ENCODE data around the gene SLC6A11. TPM values are rescaled to one million over a fixed set of nuclear protein-coding genes. Genes with fewer than 3 reads are reported as not detected.

The SLC6A11 gene
- total RNA-seq, 2 experiments from 2014 or later = not detected

DNA sequence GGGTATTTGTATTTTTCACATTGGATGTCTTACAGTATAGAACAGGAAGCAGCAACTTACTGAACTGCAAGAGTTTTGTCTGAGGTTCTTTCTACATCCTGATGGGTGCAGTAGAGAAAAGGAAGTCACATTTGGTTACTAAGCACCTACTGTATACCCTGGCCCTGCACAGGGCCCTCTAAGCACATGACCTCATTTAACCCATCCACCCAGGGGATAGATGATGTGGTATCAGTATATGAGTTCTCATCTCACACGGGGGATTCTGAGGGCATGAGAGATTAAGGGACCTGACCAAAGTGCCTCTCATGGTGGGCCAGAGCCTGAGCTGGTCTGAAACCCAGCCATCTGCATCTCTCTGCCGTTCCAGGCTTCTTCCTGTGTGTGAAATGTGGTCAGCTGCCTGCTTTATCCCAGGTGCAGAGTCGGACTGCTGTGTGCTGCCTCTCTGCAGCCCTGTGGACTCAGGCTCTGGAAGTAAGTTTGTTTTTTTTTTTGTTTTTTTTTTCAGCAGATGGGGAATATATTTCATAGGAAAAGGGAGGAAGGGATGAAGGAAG, 17.9 kb downstream of the SLC6A11 start:
- Mint-ChIP-seq H3K4me3 (no peak overlapping the region), H3K27ac (no peak overlapping the region), H3K9me3 (no peaks in the 10 kb centered on the region), H3K36me3 (ENCODE audit: low read depth) (no peaks in the 10 kb centered on the region), H3K4me1 (ENCODE audit: low read depth) (no peaks in the 10 kb centered on the region), H3K27me3 (peaks cover 2% of the 10 kb centered on the region)
- POLR2A ChIA-PET = no interaction called here
- DNase-seq (no peak), ATAC-seq (ENCODE audit: poor library complexity) (no peak)
- TF ChIP-seq, protein P1, sequence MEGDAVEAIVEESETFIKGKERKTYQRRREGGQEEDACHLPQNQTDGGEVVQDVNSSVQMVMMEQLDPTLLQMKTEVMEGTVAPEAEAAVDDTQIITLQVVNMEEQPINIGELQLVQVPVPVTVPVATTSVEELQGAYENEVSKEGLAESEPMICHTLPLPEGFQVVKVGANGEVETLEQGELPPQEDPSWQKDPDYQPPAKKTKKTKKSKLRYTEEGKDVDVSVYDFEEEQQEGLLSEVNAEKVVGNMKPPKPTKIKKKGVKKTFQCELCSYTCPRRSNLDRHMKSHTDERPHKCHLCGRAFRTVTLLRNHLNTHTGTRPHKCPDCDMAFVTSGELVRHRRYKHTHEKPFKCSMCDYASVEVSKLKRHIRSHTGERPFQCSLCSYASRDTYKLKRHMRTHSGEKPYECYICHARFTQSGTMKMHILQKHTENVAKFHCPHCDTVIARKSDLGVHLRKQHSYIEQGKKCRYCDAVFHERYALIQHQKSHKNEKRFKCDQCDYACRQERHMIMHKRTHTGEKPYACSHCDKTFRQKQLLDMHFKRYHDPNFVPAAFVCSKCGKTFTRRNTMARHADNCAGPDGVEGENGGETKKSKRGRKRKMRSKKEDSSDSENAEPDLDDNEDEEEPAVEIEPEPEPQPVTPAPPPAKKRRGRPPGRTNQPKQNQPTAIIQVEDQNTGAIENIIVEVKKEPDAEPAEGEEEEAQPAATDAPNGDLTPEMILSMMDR (IDR thresholded peaks at IDR 0.05) = no peak
- H3K9me3 ChIP-seq (ENCODE audit: control insufficient read depth in 1 of 2, insufficient read depth in 1 of 2, low read length in 2 of 2) = no peaks in the 10 kb centered on the region
- no peak overlapping the region for H3K4me3 ChIP-seq (ENCODE audit: low read length)
- no peaks in the 10 kb centered on the region for H3K4me1 ChIP-seq (ENCODE audit: insufficient read depth, low read length)
- H3K27me3 ChIP-seq (ENCODE audit: control insufficient read depth in 1 of 2, insufficient read depth in 2 of 2, low read length in 2 of 2) = peaks cover 0 to 14% of the 10 kb centered on the region in 2 experiments
- CTCF ChIA-PET = no interaction called here
- H3K36me3 ChIP-seq (ENCODE audit: insufficient read depth, low read length) = no peaks in the 10 kb centered on the region
- intact Hi-C loops (cut with DNase I, micrococcal nuclease) = no loop called here
- no peak overlapping the region for H3K27ac ChIP-seq (ENCODE audit: low read depth in 1 of 2, low read length in 2 of 2)

DNA sequence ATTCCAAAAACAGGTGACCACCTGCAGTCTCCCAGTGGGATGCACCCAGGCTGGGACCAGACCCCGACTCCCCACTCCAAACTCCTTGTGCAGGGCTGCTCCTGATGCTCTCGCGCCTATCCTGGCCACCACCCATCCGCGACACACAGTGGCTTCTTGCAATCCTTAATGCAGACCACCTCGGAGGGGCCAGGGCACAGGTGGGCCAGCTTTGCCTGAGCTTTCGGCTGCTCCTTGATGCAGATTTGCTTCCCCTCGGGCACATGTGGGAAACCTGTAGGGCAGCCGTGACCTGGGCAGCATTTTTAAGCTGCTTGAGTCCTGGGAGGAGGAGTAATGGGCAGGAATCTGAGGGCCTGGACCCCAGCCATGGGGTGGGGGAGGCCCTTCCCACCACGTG, 18.9 kb downstream of the SLC6A11 start:
- intact Hi-C loops (cut with DNase I, micrococcal nuclease) = no loop called here
- ATAC-seq (ENCODE audit: poor library complexity) (no peak), DNase-seq (no peak)
- Histone ChIP-seq H3K36me3 (ENCODE audit: insufficient read depth, low read length) (no peaks in the 10 kb centered on the region), H3K4me3 (ENCODE audit: low read length) (no peak overlapping the region), H3K4me1 (ENCODE audit: insufficient read depth, low read length) (no peaks in the 10 kb centered on the region), H3K9me3 (ENCODE audit: control insufficient read depth in 1 of 2, insufficient read depth in 1 of 2, low read length in 2 of 2) (no peaks in the 10 kb centered on the region), H3K27me3 (ENCODE audit: control insufficient read depth in 1 of 2, insufficient read depth in 2 of 2, low read length in 2 of 2) (peaks cover 0 to 14% of the 10 kb centered on the region in 2 experiments), H3K27ac (ENCODE audit: low read depth in 1 of 2, low read length in 2 of 2) (no peak overlapping the region)
- ChIA-PET POLR2A (no interaction called here), CTCF (no interaction called here)
- H3K27me3 Mint-ChIP-seq = peaks cover 10% of the 10 kb centered on the region
- TF ChIP-seq, protein P1 (IDR thresholded peaks at IDR 0.05) = no peak
- H3K4me3 Mint-ChIP-seq = no peak overlapping the region
- no peaks in the 10 kb centered on the region for H3K36me3 Mint-ChIP-seq (ENCODE audit: low read depth)
- no peaks in the 10 kb centered on the region for H3K9me3 Mint-ChIP-seq
- no peaks in the 10 kb centered on the region for H3K4me1 Mint-ChIP-seq (ENCODE audit: low read depth)
- H3K27ac Mint-ChIP-seq = no peak overlapping the region

DNA sequence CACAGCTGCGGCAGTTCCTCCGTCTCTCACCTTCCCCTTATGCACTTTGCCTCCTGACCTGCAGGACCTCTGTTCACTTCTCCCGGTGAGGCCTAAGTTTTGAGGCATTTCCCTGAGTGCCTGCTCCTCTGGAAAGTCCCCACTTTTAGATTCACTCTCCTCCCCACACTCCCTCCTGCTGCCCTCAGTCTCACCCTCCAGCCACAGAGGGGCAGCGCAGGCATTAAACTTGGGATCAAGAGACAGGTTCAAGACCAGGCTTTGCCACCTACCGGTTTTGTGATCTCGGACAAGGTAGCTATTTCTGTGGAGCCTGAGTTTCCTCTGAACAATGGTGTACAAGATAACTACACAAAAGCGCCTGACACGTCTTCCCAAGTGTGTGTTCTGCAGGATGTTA, 19.4 kb downstream of the SLC6A11 start:
- Histone ChIP-seq H3K27ac (ENCODE audit: low read depth in 1 of 2, low read length in 2 of 2) (no peak overlapping the region), H3K4me3 (ENCODE audit: low read length) (no peak overlapping the region), H3K27me3 (ENCODE audit: control insufficient read depth in 1 of 2, insufficient read depth in 2 of 2, low read length in 2 of 2) (peaks cover 0 to 14% of the 10 kb centered on the region in 2 experiments), H3K9me3 (ENCODE audit: control insufficient read depth in 1 of 2, insufficient read depth in 1 of 2, low read length in 2 of 2) (no peaks in the 10 kb centered on the region), H3K36me3 (ENCODE audit: insufficient read depth, low read length) (no peaks in the 10 kb centered on the region), H3K4me1 (ENCODE audit: insufficient read depth, low read length) (no peaks in the 10 kb centered on the region)
- no peaks in the 10 kb centered on the region for H3K36me3 Mint-ChIP-seq (ENCODE audit: low read depth)
- ChIA-PET CTCF (no interaction called here), POLR2A (no interaction called here)
- ATAC-seq (ENCODE audit: poor library complexity) (no peak), DNase-seq (no peak)
- no peak overlapping the region for H3K27ac Mint-ChIP-seq
- TF ChIP-seq, protein P1 (IDR thresholded peaks at IDR 0.05) = no peak
- no peaks in the 10 kb centered on the region for H3K4me1 Mint-ChIP-seq (ENCODE audit: low read depth)
- intact Hi-C loops (cut with DNase I, micrococcal nuclease) = no loop called here
- no peak overlapping the region for H3K4me3 Mint-ChIP-seq
- H3K9me3 Mint-ChIP-seq = no peaks in the 10 kb centered on the region
- peaks cover 13% of the 10 kb centered on the region for H3K27me3 Mint-ChIP-seq

Data from CD4-positive, alpha-beta T cell (primary cell).